Kidney epithelial cell (primary cell): ENCODE results near the gene TMEFF2. TPM values are rescaled to one million over a fixed set of nuclear protein-coding genes. Genes with fewer than 3 reads are reported as not detected.

ENCODE experiments used
- DNase-seq: peaks from one replicate; pipeline ENCODE4 v3.0.0-alpha.2; 2010; ENCODE audit warnings: low read depth
- H3K27me3 ChIP-seq: 2 replicates; pipeline ENCODE4 v1.6.0; 2011; ENCODE audit warnings: low read length; ENCODE audit not compliant: control insufficient read depth, insufficient read depth
- H3K36me3 ChIP-seq: 2 replicates; pipeline ENCODE4 v1.5.1; 2011; ENCODE audit warnings: low read length; ENCODE audit not compliant: control insufficient read depth, insufficient read depth
- H3K4me3 ChIP-seq: 2 replicates; pipeline ENCODE4 v1.5.1; 2011; ENCODE audit warnings: low read depth, mild to moderate bottlenecking, control low read depth, low read length
- CTCF ChIP-seq: IDR thresholded peaks from 2 replicates; pipeline ENCODE4 v1.5.1; 2011; ENCODE audit warnings: mild to moderate bottlenecking, moderate library complexity, low read length, control low read depth, inconsistent platforms; ENCODE audit not compliant: insufficient read depth, poor library complexity, severe bottlenecking
- total RNA-seq: library from RNA; depleted of rRNA; stranded (reverse); fragments of >200 nt; gene quantifications from 2 replicates; pipeline ENCODE4 v1.2.3, GENCODE V29; 2015

TMEFF2 gene
- total RNA-seq, 1 donor from 2014 or later, result not detected

GRCh38 chr2:191985740-191986139 is 209.0 kb downstream of the TMEFF2 start:
- TF ChIP-seq CTCF, result no peak
- Histone ChIP-seq H3K36me3 (no peaks in the 10 kb centered on the region), H3K27me3 (no peaks in the 10 kb centered on the region), H3K4me3 (no peak overlapping the region)
- DNase-seq, result no peak

GRCh38 chr2:191983591-191983990 is 211.1 kb downstream of the TMEFF2 start:
- no peak for DNase-seq
- H3K4me3 ChIP-seq, result no peak overlapping the region
- no peak for TF ChIP-seq CTCF
- H3K36me3 ChIP-seq, result no peaks in the 10 kb centered on the region
- H3K27me3 ChIP-seq, result no peaks in the 10 kb centered on the region

- no peak for DNase-seq
- TF ChIP-seq CTCF, result no peak
- no peaks in the 10 kb centered on the region for H3K27me3 ChIP-seq
- H3K36me3 ChIP-seq, result no peaks in the 10 kb centered on the region
- no peak overlapping the region for H3K4me3 ChIP-seq
Observed at GRCh38 chr2:191983186-191983585, 211.5 kb downstream of the TMEFF2 start.

GRCh38 chr2:191981706-191982105 is 213.0 kb downstream of the TMEFF2 start:
- no peaks in the 10 kb centered on the region for H3K36me3 ChIP-seq
- H3K27me3 ChIP-seq, result no peaks in the 10 kb centered on the region
- no peak overlapping the region for H3K4me3 ChIP-seq
- DNase-seq, result no peak
- no peak for TF ChIP-seq CTCF

GRCh38 chr2:191980483-191980882 is 214.2 kb downstream of the TMEFF2 start:
- DNase-seq, result no peak
- TF ChIP-seq CTCF, result no peak
- Histone ChIP-seq H3K27me3 (no peaks in the 10 kb centered on the region), H3K36me3 (no peaks in the 10 kb centered on the region), H3K4me3 (no peak overlapping the region)

GRCh38 chr2:191979221-191979730 is 215.5 kb downstream of the TMEFF2 start:
- DNase-seq, result no peak
- no peaks in the 10 kb centered on the region for H3K36me3 ChIP-seq
- no peaks in the 10 kb centered on the region for H3K27me3 ChIP-seq
- no peak overlapping the region for H3K4me3 ChIP-seq
- TF ChIP-seq CTCF, result no peak
